ENCODE results near the gene PAIP2. TPM values are rescaled to one million over a fixed set of nuclear protein-coding genes. Genes with fewer than 3 reads are reported as not detected.
"Not testable (repeated sequence)": the region's sequence is repeated elsewhere in the genome, so short reads cannot be mapped to it uniquely, and the experiment has no call there.

The PAIP2 gene
- total and polyA plus RNA-seq, 2 of the 4 experiments (the other 2 are of a cell fraction) = 41.9 to 59.5 TPM

GRCh38 chr5:139408191-139408590, 66.5 kb downstream of the PAIP2 start:
- no peak overlapping the region for H3K14ac ChIP-seq (replicated peaks; ENCODE audit: low read depth, low read length)
- H3K9ac ChIP-seq (ENCODE audit: low read depth, low read length) = no peak overlapping the region
- CTCF ChIA-PET = no interaction called here
- no peak overlapping the region for H2BK15ac ChIP-seq (ENCODE audit: low read depth, low read length)
- H3K18ac ChIP-seq (ENCODE audit: low read depth, low read length) = no peak overlapping the region
- no peak overlapping the region for H2BK20ac ChIP-seq (ENCODE audit: low read depth, low read length)
- H2AK5ac ChIP-seq (ENCODE audit: low read depth, low read length) = no peak overlapping the region
- peaks cover 6% of the 10 kb centered on the region for H3K4me1 ChIP-seq (ENCODE audit: control insufficient read depth, insufficient read depth, low read length)
- H4K5ac ChIP-seq (ENCODE audit: low read depth, low read length) = no peak overlapping the region
- H3K36me3 ChIP-seq (ENCODE audit: control insufficient read depth, insufficient read depth, low read length) = peaks cover 3% of the 10 kb centered on the region; the same call in 1 of the 2 replicates
- H2AFZ ChIP-seq (replicated peaks; ENCODE audit: low read length, poor library complexity) = no peak overlapping the region
- no peak overlapping the region for H2BK120ac ChIP-seq (ENCODE audit: low read depth, low read length)
- no peak overlapping the region for H2AK9ac ChIP-seq (replicated peaks; ENCODE audit: low read depth, low read length, poor library complexity)
- no peak for DNase-seq
- in situ Hi-C loops (cut with MboI; ENCODE audit: low sequenced_read_pairs) = no loop called here
- no peaks in the 10 kb centered on the region for H3K9me3 ChIP-seq (ENCODE audit: control insufficient read depth, insufficient read depth, low read length)
- no TSS peak for BruUV-seq (replicated peaks)
- H3K4me3 ChIP-seq (ENCODE audit: insufficient read depth, low read depth, low read length) = no peak overlapping the region
- TF ChIP-seq CHD1 (IDR thresholded peaks at IDR 0.05; ENCODE audit: low read depth, low read length) (no peak), BHLHE40 (IDR thresholded peaks at IDR 0.05; ENCODE audit: low read depth, low read length) (no peak), NFE2L2 (IDR thresholded peaks at IDR 0.05; ENCODE audit: low read depth, low read length) (no peak), POLR2A (IDR thresholded peaks at IDR 0.05; ENCODE audit: low read depth, low read length) (no peak), MAZ (IDR thresholded peaks at IDR 0.05; ENCODE audit: borderline replicate concordance, low read depth, low read length) (no peak), RCOR1 (IDR thresholded peaks at IDR 0.05; ENCODE audit: insufficient replicate concordance, low read length) (no peak), MAFK (IDR thresholded peaks at IDR 0.05; ENCODE audit: low read depth, low read length) (no peak), SMC3 (IDR thresholded peaks at IDR 0.05; ENCODE audit: low read depth, low read length) (no peak)
- TF ChIP-seq, protein P1, sequence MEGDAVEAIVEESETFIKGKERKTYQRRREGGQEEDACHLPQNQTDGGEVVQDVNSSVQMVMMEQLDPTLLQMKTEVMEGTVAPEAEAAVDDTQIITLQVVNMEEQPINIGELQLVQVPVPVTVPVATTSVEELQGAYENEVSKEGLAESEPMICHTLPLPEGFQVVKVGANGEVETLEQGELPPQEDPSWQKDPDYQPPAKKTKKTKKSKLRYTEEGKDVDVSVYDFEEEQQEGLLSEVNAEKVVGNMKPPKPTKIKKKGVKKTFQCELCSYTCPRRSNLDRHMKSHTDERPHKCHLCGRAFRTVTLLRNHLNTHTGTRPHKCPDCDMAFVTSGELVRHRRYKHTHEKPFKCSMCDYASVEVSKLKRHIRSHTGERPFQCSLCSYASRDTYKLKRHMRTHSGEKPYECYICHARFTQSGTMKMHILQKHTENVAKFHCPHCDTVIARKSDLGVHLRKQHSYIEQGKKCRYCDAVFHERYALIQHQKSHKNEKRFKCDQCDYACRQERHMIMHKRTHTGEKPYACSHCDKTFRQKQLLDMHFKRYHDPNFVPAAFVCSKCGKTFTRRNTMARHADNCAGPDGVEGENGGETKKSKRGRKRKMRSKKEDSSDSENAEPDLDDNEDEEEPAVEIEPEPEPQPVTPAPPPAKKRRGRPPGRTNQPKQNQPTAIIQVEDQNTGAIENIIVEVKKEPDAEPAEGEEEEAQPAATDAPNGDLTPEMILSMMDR (conservative IDR thresholded peaks at IDR 0.05; ENCODE audit: low read depth, low read length) = no peak
- no peak overlapping the region for H4K8ac ChIP-seq (ENCODE audit: low read depth in 2 of 2, low read length in 2 of 2)
- no peak overlapping the region for H3K56ac ChIP-seq (ENCODE audit: extremely low read depth, insufficient read depth, low read length)
- H3K79me1 ChIP-seq (ENCODE audit: low read depth in 1 of 2, low read length in 2 of 2) = peaks cover 0 to 8% of the 10 kb centered on the region in 2 experiments; a peak in 1 of 4 replicates
- no peak overlapping the region for H3K27ac ChIP-seq (ENCODE audit: insufficient read depth, low read length)
- dilution Hi-C loops (cut with HindIII; ENCODE audit: low sequenced_read_pairs, unreplicated experiment) = loop anchor here (25.0 kb wide), 1 partner anchor 104 kb away; no protein-coding TSS in a partner anchor
- no peaks in the 10 kb centered on the region; the same call in 1 of the 2 replicates for H4K20me1 ChIP-seq (ENCODE audit: insufficient read depth, low read length)
- ATAC-seq (ENCODE audit: low read depth) = no peak
- intact Hi-C loops (cut with micrococcal nuclease) = no loop called here
- WGBS, 2 experiments (ENCODE audit: extremely low coverage in 2 of 2, insufficient read length in 1 of 2) = no CpG with 5 or more reads among the region's 7 CpGs
- H2BK5ac ChIP-seq (ENCODE audit: low read depth, low read length, poor library complexity, severe bottlenecking) = no peak overlapping the region
- no peak overlapping the region for H3K4ac ChIP-seq (ENCODE audit: low read depth, low read length)
- no peaks in the 10 kb centered on the region for H3K27me3 ChIP-seq (ENCODE audit: control insufficient read depth, insufficient read depth, low read length)
- no peak overlapping the region for H4K91ac ChIP-seq (ENCODE audit: insufficient read depth, low read depth, low read length)
- POLR2A ChIA-PET (ENCODE audit: unreplicated experiment) = no interaction called here
- H3K4me2 ChIP-seq (ENCODE audit: low read depth, low read length) = no peak overlapping the region
- no peak overlapping the region for H3K23ac ChIP-seq (ENCODE audit: low read depth, low read length)
- peaks cover 8% of the 10 kb centered on the region for H3K9me1 ChIP-seq (ENCODE audit: insufficient read depth, low read length)

- H4K20me1 ChIP-seq (ENCODE audit: insufficient read depth, low read length); H3K9me3 ChIP-seq (ENCODE audit: control insufficient read depth, insufficient read depth, low read length); H3K79me1 ChIP-seq (ENCODE audit: low read depth in 1 of 2, low read length in 2 of 2); H3K4me2 ChIP-seq (ENCODE audit: low read depth, low read length); H3K14ac ChIP-seq (replicated peaks; ENCODE audit: low read depth, low read length); H3K56ac ChIP-seq (ENCODE audit: extremely low read depth, insufficient read depth, low read length); H3K4ac ChIP-seq (ENCODE audit: low read depth, low read length); in situ Hi-C loops (cut with MboI; ENCODE audit: low sequenced_read_pairs); H3K9ac ChIP-seq (ENCODE audit: low read depth, low read length); POLR2A ChIA-PET (ENCODE audit: unreplicated experiment); CTCF ChIA-PET; H3K27ac ChIP-seq (ENCODE audit: insufficient read depth, low read length); H3K4me3 ChIP-seq (ENCODE audit: insufficient read depth, low read depth, low read length); H4K8ac ChIP-seq (ENCODE audit: low read depth in 2 of 2, low read length in 2 of 2); H4K5ac ChIP-seq (ENCODE audit: low read depth, low read length); intact Hi-C loops (cut with micrococcal nuclease); H3K4me1 ChIP-seq (ENCODE audit: control insufficient read depth, insufficient read depth, low read length); H2BK120ac ChIP-seq (ENCODE audit: low read depth, low read length); BruUV-seq (replicated peaks); H3K27me3 ChIP-seq (ENCODE audit: control insufficient read depth, insufficient read depth, low read length); H3K9me1 ChIP-seq (ENCODE audit: insufficient read depth, low read length); H2AK9ac ChIP-seq (replicated peaks; ENCODE audit: low read depth, low read length, poor library complexity); H2BK5ac ChIP-seq (ENCODE audit: low read depth, low read length, poor library complexity, severe bottlenecking); H2BK15ac ChIP-seq (ENCODE audit: low read depth, low read length); H2BK20ac ChIP-seq (ENCODE audit: low read depth, low read length); H3K18ac ChIP-seq (ENCODE audit: low read depth, low read length); H2AK5ac ChIP-seq (ENCODE audit: low read depth, low read length); DNase-seq; H3K36me3 ChIP-seq (ENCODE audit: control insufficient read depth, insufficient read depth, low read length); H3K23ac ChIP-seq (ENCODE audit: low read depth, low read length); H2AFZ ChIP-seq (replicated peaks; ENCODE audit: low read length, poor library complexity); ATAC-seq (ENCODE audit: low read depth); H4K91ac ChIP-seq (ENCODE audit: insufficient read depth, low read depth, low read length): not testable (repeated sequence)
- dilution Hi-C loops (cut with HindIII; ENCODE audit: low sequenced_read_pairs, unreplicated experiment) = loop anchor here (25.0 kb wide), 1 partner anchor 103 kb away; no protein-coding TSS in a partner anchor
- WGBS, 2 experiments (ENCODE audit: extremely low coverage in 2 of 2, insufficient read length in 1 of 2) = no CpG with 5 or more reads among the region's 5 CpGs
Measured at GRCh38 chr5:139409116-139409515, 67.5 kb downstream of the PAIP2 start.

Measured in IMR-90 (cell line).